Ovary (tissue), 3 donors: ENCODE measurements around the gene MS4A7.
"Not testable (repeated sequence)": the region's sequence is repeated elsewhere in the genome, so short reads cannot be mapped to it uniquely, and the experiment has no call there.

Experiments used
- POLR2A ChIP-seq: fragments of 450-650 bp; IDR thresholded peaks from one replicate; pipeline ENCODE4 v1.6.1; 2017; ENCODE audit warnings: antibody characterized with exemption, mild to moderate bottlenecking, moderate library complexity
- TF ChIP-seq, protein P1 (sequence below), 3 donors: fragments of 450-650 bp in 2 of 3; fragments of 200-600 bp in 1 of 3; IDR thresholded peaks; one replicate each; pipeline versions ENCODE4 v1.5.1 to v1.8.0; 2016 to 2022; ENCODE audit warnings: antibody characterized with exemption in 3 of 3, mild to moderate bottlenecking in 1 of 3
- donor health status: DM: no; HTN: no; CAD: no.

DNA sequence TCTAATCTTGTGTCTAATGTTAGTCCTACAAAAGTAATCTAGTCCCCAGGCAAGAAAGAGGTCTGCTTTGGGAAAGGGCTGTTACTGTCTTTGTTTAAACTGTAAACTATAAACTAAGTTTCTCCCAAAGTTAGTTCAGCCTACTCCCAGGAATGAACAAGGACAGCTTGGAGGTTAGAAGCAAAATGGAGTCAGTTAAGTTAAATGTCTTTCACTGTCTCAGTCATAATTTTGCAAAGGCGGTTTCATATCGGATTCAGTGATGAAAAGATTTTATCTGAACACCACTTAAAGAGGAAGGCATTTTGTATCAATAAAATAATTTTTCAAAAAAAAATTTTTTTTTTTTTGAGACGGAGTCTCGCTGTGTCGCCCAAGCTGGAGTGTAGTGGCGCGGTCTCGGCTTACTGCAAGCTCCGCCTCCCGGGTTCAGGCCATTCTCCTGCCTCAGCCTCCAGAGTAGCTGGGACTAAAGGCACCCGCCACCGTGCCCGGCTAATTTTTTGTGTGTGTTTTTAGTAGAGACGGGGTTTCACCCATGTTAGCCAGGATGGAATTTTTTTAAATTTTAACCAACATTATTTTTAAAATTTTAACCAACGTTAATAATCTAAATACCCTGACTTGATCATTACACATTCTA lies 11.9 kb upstream of the MS4A7 start:
- TF ChIP-seq, protein P1, sequence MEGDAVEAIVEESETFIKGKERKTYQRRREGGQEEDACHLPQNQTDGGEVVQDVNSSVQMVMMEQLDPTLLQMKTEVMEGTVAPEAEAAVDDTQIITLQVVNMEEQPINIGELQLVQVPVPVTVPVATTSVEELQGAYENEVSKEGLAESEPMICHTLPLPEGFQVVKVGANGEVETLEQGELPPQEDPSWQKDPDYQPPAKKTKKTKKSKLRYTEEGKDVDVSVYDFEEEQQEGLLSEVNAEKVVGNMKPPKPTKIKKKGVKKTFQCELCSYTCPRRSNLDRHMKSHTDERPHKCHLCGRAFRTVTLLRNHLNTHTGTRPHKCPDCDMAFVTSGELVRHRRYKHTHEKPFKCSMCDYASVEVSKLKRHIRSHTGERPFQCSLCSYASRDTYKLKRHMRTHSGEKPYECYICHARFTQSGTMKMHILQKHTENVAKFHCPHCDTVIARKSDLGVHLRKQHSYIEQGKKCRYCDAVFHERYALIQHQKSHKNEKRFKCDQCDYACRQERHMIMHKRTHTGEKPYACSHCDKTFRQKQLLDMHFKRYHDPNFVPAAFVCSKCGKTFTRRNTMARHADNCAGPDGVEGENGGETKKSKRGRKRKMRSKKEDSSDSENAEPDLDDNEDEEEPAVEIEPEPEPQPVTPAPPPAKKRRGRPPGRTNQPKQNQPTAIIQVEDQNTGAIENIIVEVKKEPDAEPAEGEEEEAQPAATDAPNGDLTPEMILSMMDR (IDR thresholded peaks at IDR 0.05) = not testable (repeated sequence)
- not testable (repeated sequence) for TF ChIP-seq POLR2A
